Neural cell (in vitro differentiated cells): ENCODE measurements around the gene SDF2L1. TPM values are rescaled to one million over a fixed set of nuclear protein-coding genes. Genes with fewer than 3 reads are reported as not detected.
"Not testable (repeated sequence)": the region's sequence is repeated elsewhere in the genome, so short reads cannot be mapped to it uniquely, and the experiment has no call there.

Source experiments
- H2AFZ ChIP-seq: fragments of 200-600, 300-800 bp; sonication (generic), shearing (Covaris generic); 2 replicates; pipeline ENCODE4 v1.6.0; 2014; ENCODE audit warnings: low read depth, mild to moderate bottlenecking, antibody characterized with exemption, low read length, moderate library complexity
- H3F3A ChIP-seq: fragments of 200-600 bp; shearing (Covaris generic); 2 replicates; pipeline ENCODE4 v1.6.1; 2016; ENCODE audit warnings: mild to moderate bottlenecking, moderate library complexity, mixed read lengths, antibody characterized with exemption, low read length; ENCODE audit not compliant: insufficient read depth, poor library complexity, severe bottlenecking
- H3K27ac ChIP-seq: fragments of 200-600, 300-800 bp; sonication (generic), shearing (Covaris generic); 2 replicates; pipeline ENCODE4 v1.5.1; 2014; ENCODE audit warnings: mild to moderate bottlenecking, low read length, moderate library complexity
- H3K27me3 ChIP-seq: fragments of 300-800, 200-600 bp; sonication (generic), shearing (Covaris generic); 2 replicates; pipeline ENCODE4 v1.6.0; 2014; ENCODE audit warnings: mild to moderate bottlenecking, low read depth, low read length, moderate library complexity; ENCODE audit not compliant: insufficient read depth
- H3K36me3 ChIP-seq: fragments of 300-800, 200-600 bp; sonication (generic), shearing (Covaris generic); 2 replicates; pipeline ENCODE4 v1.5.1; 2014; ENCODE audit warnings: mild to moderate bottlenecking, antibody characterized with exemption, low read length, moderate library complexity; ENCODE audit not compliant: insufficient read depth
- H3K4me2 ChIP-seq: fragments of 300-800, 200-600 bp; sonication (generic), shearing (Covaris generic); 2 replicates; pipeline ENCODE4 v1.6.0; 2014; ENCODE audit warnings: mild to moderate bottlenecking, low read length
- H3K4me3 ChIP-seq: fragments of 300-800, 200-600 bp; sonication (generic), shearing (Covaris generic); 2 replicates; pipeline ENCODE4 v1.5.1; 2014; ENCODE audit warnings: mild to moderate bottlenecking, low read length, moderate library complexity
- H3K79me2 ChIP-seq: fragments of 200-600 bp; shearing (Covaris generic); replicated peaks from 2 replicates; pipeline ENCODE4 v1.6.0; 2014; ENCODE audit warnings: mild to moderate bottlenecking, low read length, moderate library complexity; ENCODE audit not compliant: insufficient read depth
- H3K9ac ChIP-seq: fragments of 300-800, 200-600 bp; sonication (generic), shearing (Covaris generic); 2 replicates; pipeline ENCODE4 v1.6.1; 2016; ENCODE audit warnings: mild to moderate bottlenecking, low read length, mixed read lengths
- H3K9me2 ChIP-seq: fragments of 200-600 bp; shearing (Covaris generic); 2 replicates; pipeline ENCODE4 v1.6.1; 2016; ENCODE audit warnings: mild to moderate bottlenecking, low read length, mixed read lengths; ENCODE audit not compliant: insufficient read depth
- H3K9me3 ChIP-seq: fragments of 200-600, 300-800 bp; sonication (generic), shearing (Covaris generic); 2 replicates; pipeline ENCODE4 v1.6.1; 2016; ENCODE audit warnings: mild to moderate bottlenecking, mixed run types, low read length, moderate library complexity, mixed read lengths
- H4K20me1 ChIP-seq: fragments of 200-600 bp; shearing (Covaris generic); 2 replicates; pipeline ENCODE4 v1.6.1; 2016; ENCODE audit warnings: mild to moderate bottlenecking, mixed run types; ENCODE audit not compliant: insufficient read depth
- EP300 ChIP-seq: fragments of 450-650 bp; conservative IDR thresholded peaks from 2 replicates; pipeline ENCODE4 v1.6.1; 2014; ENCODE audit warnings: antibody characterized with exemption, mild to moderate bottlenecking, moderate library complexity; ENCODE audit not compliant: poor library complexity, severe bottlenecking
- EZH2 ChIP-seq: fragments of 200-600, 300-800 bp; shearing (Covaris generic), sonication (generic); IDR thresholded peaks from 2 replicates; pipeline ENCODE4 v1.6.1; 2014; ENCODE audit warnings: antibody characterized with exemption, low read length, borderline replicate concordance, mild to moderate bottlenecking; ENCODE audit not compliant: insufficient read depth, poor library complexity, severe bottlenecking
- MXI1 ChIP-seq: fragments of 450-650 bp; conservative IDR thresholded peaks from 2 replicates; pipeline ENCODE4 v1.6.1; 2014; ENCODE audit warnings: antibody characterized with exemption, mild to moderate bottlenecking; ENCODE audit not compliant: poor library complexity, severe bottlenecking
- POLR2AphosphoS5 ChIP-seq: IDR thresholded peaks from 2 replicates; pipeline ENCODE4 v1.6.1; 2012
- RAD21 ChIP-seq: fragments of 450-650 bp; conservative IDR thresholded peaks from 2 replicates; pipeline ENCODE4 v1.6.1; 2014; ENCODE audit warnings: antibody characterized with exemption, mild to moderate bottlenecking, moderate library complexity
- SMC3 ChIP-seq: fragments of 450-650 bp; conservative IDR thresholded peaks from 2 replicates; pipeline ENCODE4 v1.6.1; 2014; ENCODE audit warnings: antibody characterized with exemption, mild to moderate bottlenecking, moderate library complexity; ENCODE audit not compliant: poor library complexity
- TAF1 ChIP-seq: IDR thresholded peaks from 2 replicates; pipeline ENCODE4 v1.6.1; 2012; ENCODE audit warnings: low read depth
- polyA plus RNA-seq: library from polyadenylated mRNA; depleted of rRNA; stranded (reverse); fragments of >200 nt; gene quantifications from 2 replicates; pipeline ENCODE4 v1.2.3, GENCODE V29; 2014
- TF ChIP-seq, protein P1 (sequence below): fragments of 450-650 bp; IDR thresholded peaks from 2 replicates; pipeline ENCODE4 v1.5.1; 2014; ENCODE audit warnings: antibody characterized with exemption, mild to moderate bottlenecking, moderate library complexity; ENCODE audit not compliant: poor library complexity, severe bottlenecking
- TF ChIP-seq, protein P2 (sequence below): IDR thresholded peaks from 2 replicates; pipeline ENCODE4 v1.6.1; 2012; ENCODE audit warnings: borderline replicate concordance

SDF2L1 gene
- polyA plus RNA-seq, 1 donor from 2014 or later: 11.0 TPM

DNA sequence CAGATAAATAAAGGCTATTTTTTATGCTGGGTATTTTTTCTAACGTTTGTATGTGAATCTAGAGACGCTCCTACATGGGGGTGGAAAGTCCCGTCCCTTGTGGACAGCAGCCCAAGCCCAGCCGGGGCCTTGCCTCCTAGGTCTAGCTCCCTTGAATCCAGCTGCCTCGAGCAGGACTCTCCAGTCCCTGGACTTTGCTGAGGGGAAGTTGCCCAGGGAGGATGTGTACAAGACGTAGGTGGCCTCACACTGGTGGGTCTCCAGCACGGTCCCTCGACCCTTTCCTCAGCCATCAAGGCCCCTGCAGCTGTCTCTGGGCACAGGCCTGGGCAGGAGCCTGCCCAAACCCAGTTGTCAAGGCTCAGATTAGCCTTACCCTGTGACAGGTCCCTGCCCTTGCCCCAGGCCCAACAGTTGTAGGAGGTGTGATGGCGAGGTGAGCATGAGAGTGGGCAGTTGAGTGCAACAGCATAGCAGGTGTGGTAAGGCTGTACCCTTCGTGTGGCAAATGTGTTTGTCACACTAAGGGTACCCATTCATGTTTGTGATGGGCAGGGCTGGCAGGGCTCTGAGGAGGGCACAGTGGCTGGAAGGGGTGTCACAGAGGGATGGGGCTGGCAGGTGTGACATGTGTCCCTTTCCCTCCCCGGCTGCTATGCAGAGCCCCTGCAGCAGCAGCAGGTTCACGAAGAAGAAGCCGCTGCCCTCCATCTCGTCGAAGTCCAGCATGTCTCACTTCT lies 6.2 kb upstream of the SDF2L1 start:
- no peaks in the 10 kb centered on the region for H3K36me3 ChIP-seq
- no peak overlapping the region for H3K4me3 ChIP-seq
- no peaks in the 10 kb centered on the region for H3K79me2 ChIP-seq
- TF ChIP-seq POLR2AphosphoS5: no peak
- no peak for TF ChIP-seq MXI1
- TF ChIP-seq, protein P1, sequence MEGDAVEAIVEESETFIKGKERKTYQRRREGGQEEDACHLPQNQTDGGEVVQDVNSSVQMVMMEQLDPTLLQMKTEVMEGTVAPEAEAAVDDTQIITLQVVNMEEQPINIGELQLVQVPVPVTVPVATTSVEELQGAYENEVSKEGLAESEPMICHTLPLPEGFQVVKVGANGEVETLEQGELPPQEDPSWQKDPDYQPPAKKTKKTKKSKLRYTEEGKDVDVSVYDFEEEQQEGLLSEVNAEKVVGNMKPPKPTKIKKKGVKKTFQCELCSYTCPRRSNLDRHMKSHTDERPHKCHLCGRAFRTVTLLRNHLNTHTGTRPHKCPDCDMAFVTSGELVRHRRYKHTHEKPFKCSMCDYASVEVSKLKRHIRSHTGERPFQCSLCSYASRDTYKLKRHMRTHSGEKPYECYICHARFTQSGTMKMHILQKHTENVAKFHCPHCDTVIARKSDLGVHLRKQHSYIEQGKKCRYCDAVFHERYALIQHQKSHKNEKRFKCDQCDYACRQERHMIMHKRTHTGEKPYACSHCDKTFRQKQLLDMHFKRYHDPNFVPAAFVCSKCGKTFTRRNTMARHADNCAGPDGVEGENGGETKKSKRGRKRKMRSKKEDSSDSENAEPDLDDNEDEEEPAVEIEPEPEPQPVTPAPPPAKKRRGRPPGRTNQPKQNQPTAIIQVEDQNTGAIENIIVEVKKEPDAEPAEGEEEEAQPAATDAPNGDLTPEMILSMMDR: no peak
- no peak for TF ChIP-seq RAD21
- no peak overlapping the region for H3K27ac ChIP-seq
- no peaks in the 10 kb centered on the region for H3F3A ChIP-seq
- H2AFZ ChIP-seq: no peak overlapping the region
- no peaks in the 10 kb centered on the region for H3K27me3 ChIP-seq
- no peak overlapping the region for H3K4me2 ChIP-seq
- H4K20me1 ChIP-seq: no peaks in the 10 kb centered on the region
- H3K9me2 ChIP-seq: no peaks in the 10 kb centered on the region
- H3K9ac ChIP-seq: no peak overlapping the region
- H3K9me3 ChIP-seq: no peaks in the 10 kb centered on the region

DNA sequence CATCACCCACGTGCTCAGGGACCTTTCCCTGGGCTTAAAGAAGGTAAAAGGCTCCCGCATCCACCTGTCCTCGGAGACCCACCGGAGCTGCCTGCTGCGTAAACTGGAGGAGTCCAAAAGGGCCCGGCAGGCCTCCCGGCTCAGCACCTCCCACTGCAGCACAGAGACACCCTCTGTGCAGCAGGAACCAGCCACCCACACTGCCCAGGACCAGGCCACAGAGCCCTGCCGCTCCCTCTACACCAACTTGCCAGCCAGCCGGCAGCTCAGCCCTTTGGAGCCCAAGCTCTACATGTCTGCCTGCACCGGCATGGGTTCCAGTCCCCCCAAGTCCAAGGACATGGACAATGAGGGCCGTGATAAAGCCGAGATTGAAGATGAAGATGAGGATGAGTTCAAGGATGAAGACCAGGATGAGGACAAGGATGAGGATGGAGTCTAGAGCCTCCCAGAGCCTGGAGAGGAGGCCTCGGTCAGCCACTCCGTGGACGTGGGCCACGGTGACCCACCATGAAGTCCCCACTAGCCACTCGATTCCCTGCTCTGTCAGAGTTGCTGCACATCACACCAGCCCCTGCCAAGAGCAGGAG lies 5.4 kb upstream of the SDF2L1 start:
- no peak overlapping the region for H3K4me2 ChIP-seq
- H3K36me3 ChIP-seq: no peaks in the 10 kb centered on the region
- H3F3A ChIP-seq: no peaks in the 10 kb centered on the region
- no peak overlapping the region for H3K27ac ChIP-seq
- H3K9me2 ChIP-seq: no peaks in the 10 kb centered on the region
- no peak overlapping the region for H3K4me3 ChIP-seq
- H3K9ac ChIP-seq: no peak overlapping the region
- H3K9me3 ChIP-seq: no peaks in the 10 kb centered on the region
- no peak overlapping the region for H2AFZ ChIP-seq
- TF ChIP-seq RAD21: no peak
- TF ChIP-seq POLR2AphosphoS5: no peak
- TF ChIP-seq SMC3: no peak
- no peak for TF ChIP-seq MXI1
- no peak for TF ChIP-seq TAF1
- no peak for TF ChIP-seq EZH2
- TF ChIP-seq, protein P2, sequence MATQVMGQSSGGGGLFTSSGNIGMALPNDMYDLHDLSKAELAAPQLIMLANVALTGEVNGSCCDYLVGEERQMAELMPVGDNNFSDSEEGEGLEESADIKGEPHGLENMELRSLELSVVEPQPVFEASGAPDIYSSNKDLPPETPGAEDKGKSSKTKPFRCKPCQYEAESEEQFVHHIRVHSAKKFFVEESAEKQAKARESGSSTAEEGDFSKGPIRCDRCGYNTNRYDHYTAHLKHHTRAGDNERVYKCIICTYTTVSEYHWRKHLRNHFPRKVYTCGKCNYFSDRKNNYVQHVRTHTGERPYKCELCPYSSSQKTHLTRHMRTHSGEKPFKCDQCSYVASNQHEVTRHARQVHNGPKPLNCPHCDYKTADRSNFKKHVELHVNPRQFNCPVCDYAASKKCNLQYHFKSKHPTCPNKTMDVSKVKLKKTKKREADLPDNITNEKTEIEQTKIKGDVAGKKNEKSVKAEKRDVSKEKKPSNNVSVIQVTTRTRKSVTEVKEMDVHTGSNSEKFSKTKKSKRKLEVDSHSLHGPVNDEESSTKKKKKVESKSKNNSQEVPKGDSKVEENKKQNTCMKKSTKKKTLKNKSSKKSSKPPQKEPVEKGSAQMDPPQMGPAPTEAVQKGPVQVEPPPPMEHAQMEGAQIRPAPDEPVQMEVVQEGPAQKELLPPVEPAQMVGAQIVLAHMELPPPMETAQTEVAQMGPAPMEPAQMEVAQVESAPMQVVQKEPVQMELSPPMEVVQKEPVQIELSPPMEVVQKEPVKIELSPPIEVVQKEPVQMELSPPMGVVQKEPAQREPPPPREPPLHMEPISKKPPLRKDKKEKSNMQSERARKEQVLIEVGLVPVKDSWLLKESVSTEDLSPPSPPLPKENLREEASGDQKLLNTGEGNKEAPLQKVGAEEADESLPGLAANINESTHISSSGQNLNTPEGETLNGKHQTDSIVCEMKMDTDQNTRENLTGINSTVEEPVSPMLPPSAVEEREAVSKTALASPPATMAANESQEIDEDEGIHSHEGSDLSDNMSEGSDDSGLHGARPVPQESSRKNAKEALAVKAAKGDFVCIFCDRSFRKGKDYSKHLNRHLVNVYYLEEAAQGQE: no peak
- TF ChIP-seq, protein P1: no peak
- no peak for TF ChIP-seq EP300
- H3K27me3 ChIP-seq: no peaks in the 10 kb centered on the region
- H4K20me1 ChIP-seq: no peaks in the 10 kb centered on the region
- no peaks in the 10 kb centered on the region for H3K79me2 ChIP-seq

- H3K4me2 ChIP-seq, H2AFZ ChIP-seq, H3K27me3 ChIP-seq, H4K20me1 ChIP-seq, H3K9me2 ChIP-seq, H3K36me3 ChIP-seq, H3K4me3 ChIP-seq, H3K9me3 ChIP-seq, H3K9ac ChIP-seq, H3F3A ChIP-seq, H3K27ac ChIP-seq, H3K79me2 ChIP-seq: not testable (repeated sequence)
Observed at GRCh38 chr22:21637450-21637849, 4.7 kb upstream of the SDF2L1 start.
